GM19468 (cell line): ENCODE data around the gene PBX3.

Source experiments
- ATAC-seq: cut with Tn5 transposase; IDR thresholded peaks from one replicate; pipeline ENCODE4 v1.9.1; 2021; ENCODE audit warnings: mild to moderate bottlenecking, moderate library complexity, moderate number of reproducible peaks; ENCODE audit not compliant: unreplicated experiment; ENCODE audit errors: extremely low read depth

PBX3 gene

GRCh38 chr9:125966959-125967711, 220.0 kb downstream of the PBX3 start:
- ATAC-seq: no peak

- ATAC-seq: no peak
Observed at GRCh38 chr9:125968714-125969374, 221.7 kb downstream of the PBX3 start.

- ATAC-seq: no peak
Observed at GRCh38 chr9:125969462-125969861, 222.3 kb downstream of the PBX3 start.

- ATAC-seq: no peak
Observed at GRCh38 chr9:125969868-125970267, 222.7 kb downstream of the PBX3 start.

GRCh38 chr9:125970340-125970739, 223.2 kb downstream of the PBX3 start:
- ATAC-seq: no peak

GRCh38 chr9:125971050-125971449, 223.9 kb downstream of the PBX3 start:
- ATAC-seq: no peak

- no peak for ATAC-seq
Observed at GRCh38 chr9:125972012-125972729, 225.0 kb downstream of the PBX3 start.

- no peak for ATAC-seq
Observed at GRCh38 chr9:125973547-125973946, 226.4 kb downstream of the PBX3 start.

- ATAC-seq: no peak
Observed at GRCh38 chr9:125974705-125975104, 227.5 kb downstream of the PBX3 start.

- no peak for ATAC-seq
Observed at GRCh38 chr9:125977223-125977622, 230.1 kb downstream of the PBX3 start.

- no peak for ATAC-seq
Observed at GRCh38 chr9:125979383-125979782, 232.2 kb downstream of the PBX3 start.

- ATAC-seq: no peak
Observed at GRCh38 chr9:125982798-125983406, 235.7 kb downstream of the PBX3 start.

- no peak for ATAC-seq
Observed at GRCh38 chr9:125983681-125984080, 236.5 kb downstream of the PBX3 start.

GRCh38 chr9:125984461-125984860, 237.3 kb downstream of the PBX3 start:
- no peak for ATAC-seq

GRCh38 chr9:125985142-125985997, 238.2 kb downstream of the PBX3 start:
- no peak for ATAC-seq

- ATAC-seq: no peak
Observed at GRCh38 chr9:125985998-125986655, 239.0 kb downstream of the PBX3 start.

GRCh38 chr9:125986966-125987365, 239.8 kb downstream of the PBX3 start:
- no peak for ATAC-seq

- no peak for ATAC-seq
Observed at GRCh38 chr9:125987420-125987819, 240.2 kb downstream of the PBX3 start.

- no peak for ATAC-seq
Observed at GRCh38 chr9:125988479-125989050, 241.4 kb downstream of the PBX3 start.
